SK-N-SH treated with all-trans-retinoic acid at 6 μM for 48 hours (cell line): ENCODE measurements around the gene RAET1G.
"Not testable (repeated sequence)": the region's sequence is repeated elsewhere in the genome, so short reads cannot be mapped to it uniquely, and the experiment has no call there.

Experiments
- ATAC-seq: fragments of 200-7000 bp; cut with Tn5 transposase; 3 replicates; pipeline ENCODE4 v1.9.1; 2020; ENCODE audit warnings: mild to moderate bottlenecking, moderate library complexity
- ARNTL ChIP-seq: fragments of 450-650 bp; formaldehyde crosslinking; IDR thresholded peaks from 2 replicates; pipeline ENCODE4 v1.5.0; 2020; ENCODE audit warnings: low read depth, mild to moderate bottlenecking, moderate library complexity, borderline replicate concordance
- BACH2 ChIP-seq: fragments of 250-450 bp; sonication (Bioruptor Pico); IDR thresholded peaks from 2 replicates; pipeline ENCODE4 v1.9.0; 2021; ENCODE audit warnings: mild to moderate bottlenecking, borderline replicate concordance
- CSDC2 ChIP-seq: fragments of 250-450 bp; sonication (Bioruptor Pico); IDR thresholded peaks from 2 replicates; pipeline ENCODE4 v1.5.0; 2020; ENCODE audit warnings: mild to moderate bottlenecking, moderate library complexity
- ESRRG ChIP-seq: fragments of 250-450 bp; sonication (Bioruptor Pico); IDR thresholded peaks from 2 replicates; pipeline ENCODE4 v1.6.1; 2021; ENCODE audit warnings: mild to moderate bottlenecking
- GLIS3 ChIP-seq: fragments of 250-450 bp; sonication (Bioruptor Pico); IDR thresholded peaks from 2 replicates; pipeline ENCODE4 v1.5.0; 2020; ENCODE audit warnings: mild to moderate bottlenecking, moderate library complexity
- ISL1 ChIP-seq: fragments of 250-450 bp; sonication (Bioruptor Pico); IDR thresholded peaks from 2 replicates; pipeline ENCODE4 v2.1.2; 2022; ENCODE audit warnings: mild to moderate bottlenecking, moderate library complexity
- OSR1 ChIP-seq: fragments of 250-450 bp; sonication (Bioruptor Pico); IDR thresholded peaks from 2 replicates; pipeline ENCODE4 v1.8.0; 2022; ENCODE audit warnings: moderate library complexity, mild to moderate bottlenecking, inconsistent platforms
- PPARA ChIP-seq: fragments of 250-450 bp; sonication (Bioruptor Pico); IDR thresholded peaks from 2 replicates; pipeline ENCODE4 v1.5.0; 2020; ENCODE audit warnings: mild to moderate bottlenecking, borderline replicate concordance
- RARB ChIP-seq: fragments of 250-450 bp; sonication (Bioruptor Pico); IDR thresholded peaks from 2 replicates; pipeline ENCODE4 v1.8.0; 2021; ENCODE audit warnings: mild to moderate bottlenecking, moderate library complexity
- SNAI2 ChIP-seq: fragments of 250-450 bp; sonication (Bioruptor Pico); IDR thresholded peaks from 2 replicates; pipeline ENCODE4 v1.5.0; 2020; ENCODE audit warnings: mild to moderate bottlenecking, moderate library complexity
- TCF4 ChIP-seq: fragments of 250-450 bp; sonication (Bioruptor Pico); IDR thresholded peaks from 2 replicates; pipeline ENCODE4 v1.8.0; 2021; ENCODE audit warnings: mild to moderate bottlenecking, moderate library complexity, borderline replicate concordance
- TOX ChIP-seq: fragments of 250-450 bp; sonication (Bioruptor Pico); IDR thresholded peaks from 2 replicates; pipeline ENCODE4 v1.8.0; 2021; ENCODE audit warnings: mild to moderate bottlenecking, moderate library complexity, borderline replicate concordance
- ZC3H10 ChIP-seq: fragments of 250-450 bp; sonication (Bioruptor Pico); IDR thresholded peaks from 2 replicates; pipeline ENCODE4 v1.5.1; 2021; ENCODE audit warnings: mild to moderate bottlenecking, moderate library complexity
- ZFP3 ChIP-seq: fragments of 250-450 bp; sonication (Bioruptor Pico); IDR thresholded peaks from 2 replicates; pipeline ENCODE4 v1.5.0; 2020; ENCODE audit warnings: mild to moderate bottlenecking, moderate library complexity
- ZFP30 ChIP-seq: fragments of 450-650 bp; formaldehyde crosslinking; IDR thresholded peaks from 2 replicates; pipeline ENCODE4 v1.5.0; 2022; ENCODE audit warnings: mild to moderate bottlenecking, moderate library complexity
- ZNF565 ChIP-seq: fragments of 450-650 bp; formaldehyde crosslinking; conservative IDR thresholded peaks from 2 replicates; pipeline ENCODE4 v1.5.0; 2020; ENCODE audit warnings: low read depth, mild to moderate bottlenecking, moderate library complexity
- ZNF70 ChIP-seq: fragments of 450-650 bp; formaldehyde crosslinking; IDR thresholded peaks from 2 replicates; pipeline ENCODE4 v1.5.0; 2020; ENCODE audit warnings: mild to moderate bottlenecking, moderate library complexity
- ZNF8 ChIP-seq: fragments of 450-650 bp; formaldehyde crosslinking; IDR thresholded peaks from 2 replicates; pipeline ENCODE4 v1.5.0; 2020; ENCODE audit warnings: mild to moderate bottlenecking, moderate library complexity
- TF ChIP-seq, protein P1 (sequence below): fragments of 250-450 bp; sonication (Bioruptor Pico); IDR thresholded peaks from 2 replicates; pipeline ENCODE4 v1.5.1; 2021; ENCODE audit warnings: mild to moderate bottlenecking, moderate library complexity
- TF ChIP-seq, protein P2 (sequence below): fragments of 250-450 bp; sonication (Bioruptor Pico); IDR thresholded peaks from 2 replicates; pipeline ENCODE4 v1.5.1; 2020; ENCODE audit warnings: low read depth, mild to moderate bottlenecking, moderate library complexity
- TF ChIP-seq, protein P3 (sequence below): fragments of 250-450 bp; sonication (Bioruptor Pico); IDR thresholded peaks from 2 replicates; pipeline ENCODE4 v1.8.0; 2021; ENCODE audit warnings: low read depth, mild to moderate bottlenecking, moderate library complexity, borderline replicate concordance

The RAET1G gene

DNA sequence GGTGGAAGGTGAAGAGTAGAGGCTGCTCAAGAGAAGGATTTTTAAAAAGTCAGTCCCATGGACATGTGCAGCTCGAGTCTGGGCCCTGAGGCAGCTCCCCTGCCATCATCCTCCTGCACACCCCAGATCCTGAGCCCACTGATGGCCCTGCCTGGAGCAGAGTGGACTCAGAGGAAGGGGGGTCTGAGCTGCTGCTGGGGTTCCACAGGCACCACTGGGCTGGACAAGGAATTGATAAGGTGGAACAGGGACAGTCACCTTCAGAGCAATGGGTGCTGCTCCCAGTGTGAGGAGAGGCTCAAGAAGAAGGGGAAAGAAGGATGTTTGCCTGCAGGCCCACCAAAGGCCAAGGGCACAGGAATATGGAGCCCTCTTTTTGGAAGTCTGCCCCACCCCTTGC is 25.1 kb upstream of the RAET1G start:
- ATAC-seq, result no peak
- no peak for TF ChIP-seq ZNF70 (CRISPR knock-in tag)
- TF ChIP-seq GLIS3 (CRISPR knock-in tag), result no peak
- TF ChIP-seq, protein P1, sequence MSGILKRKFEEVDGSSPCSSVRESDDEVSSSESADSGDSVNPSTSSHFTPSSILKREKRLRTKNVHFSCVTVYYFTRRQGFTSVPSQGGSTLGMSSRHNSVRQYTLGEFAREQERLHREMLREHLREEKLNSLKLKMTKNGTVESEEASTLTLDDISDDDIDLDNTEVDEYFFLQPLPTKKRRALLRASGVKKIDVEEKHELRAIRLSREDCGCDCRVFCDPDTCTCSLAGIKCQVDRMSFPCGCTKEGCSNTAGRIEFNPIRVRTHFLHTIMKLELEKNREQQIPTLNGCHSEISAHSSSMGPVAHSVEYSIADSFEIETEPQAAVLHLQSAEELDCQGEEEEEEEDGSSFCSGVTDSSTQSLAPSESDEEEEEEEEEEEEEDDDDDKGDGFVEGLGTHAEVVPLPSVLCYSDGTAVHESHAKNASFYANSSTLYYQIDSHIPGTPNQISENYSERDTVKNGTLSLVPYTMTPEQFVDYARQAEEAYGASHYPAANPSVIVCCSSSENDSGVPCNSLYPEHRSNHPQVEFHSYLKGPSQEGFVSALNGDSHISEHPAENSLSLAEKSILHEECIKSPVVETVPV, result no peak
- TF ChIP-seq, protein P2, sequence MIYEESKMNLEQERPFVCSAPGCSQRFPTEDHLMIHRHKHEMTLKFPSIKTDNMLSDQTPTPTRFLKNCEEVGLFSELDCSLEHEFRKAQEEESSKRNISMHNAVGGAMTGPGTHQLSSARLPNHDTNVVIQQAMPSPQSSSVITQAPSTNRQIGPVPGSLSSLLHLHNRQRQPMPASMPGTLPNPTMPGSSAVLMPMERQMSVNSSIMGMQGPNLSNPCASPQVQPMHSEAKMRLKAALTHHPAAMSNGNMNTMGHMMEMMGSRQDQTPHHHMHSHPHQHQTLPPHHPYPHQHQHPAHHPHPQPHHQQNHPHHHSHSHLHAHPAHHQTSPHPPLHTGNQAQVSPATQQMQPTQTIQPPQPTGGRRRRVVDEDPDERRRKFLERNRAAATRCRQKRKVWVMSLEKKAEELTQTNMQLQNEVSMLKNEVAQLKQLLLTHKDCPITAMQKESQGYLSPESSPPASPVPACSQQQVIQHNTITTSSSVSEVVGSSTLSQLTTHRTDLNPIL (CRISPR knock-in tag), result no peak
- TF ChIP-seq, protein P3, sequence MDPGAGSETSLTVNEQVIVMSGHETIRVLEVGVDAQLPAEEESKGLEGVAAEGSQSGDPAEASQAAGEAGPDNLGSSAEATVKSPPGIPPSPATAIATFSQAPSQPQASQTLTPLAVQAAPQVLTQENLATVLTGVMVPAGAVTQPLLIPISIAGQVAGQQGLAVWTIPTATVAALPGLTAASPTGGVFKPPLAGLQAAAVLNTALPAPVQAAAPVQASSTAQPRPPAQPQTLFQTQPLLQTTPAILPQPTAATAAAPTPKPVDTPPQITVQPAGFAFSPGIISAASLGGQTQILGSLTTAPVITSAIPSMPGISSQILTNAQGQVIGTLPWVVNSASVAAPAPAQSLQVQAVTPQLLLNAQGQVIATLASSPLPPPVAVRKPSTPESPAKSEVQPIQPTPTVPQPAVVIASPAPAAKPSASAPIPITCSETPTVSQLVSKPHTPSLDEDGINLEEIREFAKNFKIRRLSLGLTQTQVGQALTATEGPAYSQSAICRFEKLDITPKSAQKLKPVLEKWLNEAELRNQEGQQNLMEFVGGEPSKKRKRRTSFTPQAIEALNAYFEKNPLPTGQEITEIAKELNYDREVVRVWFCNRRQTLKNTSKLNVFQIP (CRISPR knock-in tag), result no peak
- TF ChIP-seq OSR1 (CRISPR knock-in tag), result no peak
- no peak for TF ChIP-seq PPARA (CRISPR knock-in tag)
- TF ChIP-seq CSDC2, result no peak
- no peak for TF ChIP-seq ZNF565 (CRISPR knock-in tag)
- no peak for TF ChIP-seq TOX (CRISPR knock-in tag)
- no peak for TF ChIP-seq ESRRG (CRISPR knock-in tag)
- TF ChIP-seq ZFP30, result no peak
- no peak for TF ChIP-seq RARB (CRISPR knock-in tag)
- TF ChIP-seq SNAI2, result no peak
- no peak for TF ChIP-seq BACH2 (CRISPR knock-in tag)
- no peak for TF ChIP-seq TCF4 (CRISPR knock-in tag)

DNA sequence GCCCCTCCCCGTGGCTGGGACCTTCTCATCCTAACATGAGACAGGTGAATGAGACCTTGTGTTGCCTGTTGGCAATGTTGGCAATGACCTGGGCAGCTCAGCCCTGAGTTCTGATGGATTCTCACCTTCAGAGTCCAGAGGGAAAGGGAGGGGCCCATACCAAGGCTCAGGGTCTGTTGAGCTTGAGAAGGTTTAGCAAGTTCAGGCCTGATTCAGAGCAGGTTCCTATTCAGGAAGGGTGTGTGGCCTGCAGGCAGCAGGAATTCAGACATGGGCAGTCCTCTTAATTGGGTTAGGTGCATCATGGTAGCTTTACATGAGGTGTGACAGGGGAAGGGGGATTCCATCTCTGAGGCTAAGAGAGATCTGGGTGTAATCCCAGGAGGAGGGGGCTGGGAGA is 24.6 kb upstream of the RAET1G start:
- not testable (repeated sequence) for ATAC-seq

DNA sequence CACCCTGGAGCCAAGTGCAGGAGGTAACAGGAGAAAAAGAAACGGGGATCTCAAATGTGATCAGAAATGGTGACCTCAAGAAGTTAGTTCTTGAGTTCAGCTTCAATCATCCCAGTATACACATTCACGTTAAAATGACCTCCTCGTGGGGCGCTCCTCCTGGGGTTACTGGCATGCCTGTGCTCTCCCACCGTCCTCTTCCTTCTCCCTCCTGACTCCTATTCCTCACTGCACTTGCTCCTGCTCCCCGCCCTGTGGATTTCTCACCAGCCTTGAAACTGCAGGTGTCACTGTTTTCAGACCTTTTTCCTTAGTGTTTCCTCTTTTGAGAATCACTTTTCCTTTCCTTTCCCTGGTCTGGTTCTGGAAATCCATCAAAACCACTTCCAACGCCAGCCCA is 23.7 kb upstream of the RAET1G start:
- not testable (repeated sequence) for ATAC-seq

DNA sequence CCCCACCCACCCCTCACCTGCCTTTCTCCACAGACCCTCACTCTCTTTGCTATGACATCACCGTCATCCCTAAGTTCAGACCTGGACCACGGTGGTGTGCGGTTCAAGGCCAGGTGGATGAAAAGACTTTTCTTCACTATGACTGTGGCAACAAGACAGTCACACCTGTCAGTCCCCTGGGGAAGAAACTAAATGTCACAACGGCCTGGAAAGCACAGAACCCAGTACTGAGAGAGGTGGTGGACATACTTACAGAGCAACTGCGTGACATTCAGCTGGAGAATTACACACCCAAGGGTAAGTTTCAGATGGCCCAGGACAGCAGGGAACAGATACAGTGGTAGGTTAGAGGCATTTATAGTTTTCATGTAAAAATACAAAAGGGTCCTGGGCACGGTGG is 22.4 kb upstream of the RAET1G start:
- ATAC-seq, result not testable (repeated sequence)

DNA sequence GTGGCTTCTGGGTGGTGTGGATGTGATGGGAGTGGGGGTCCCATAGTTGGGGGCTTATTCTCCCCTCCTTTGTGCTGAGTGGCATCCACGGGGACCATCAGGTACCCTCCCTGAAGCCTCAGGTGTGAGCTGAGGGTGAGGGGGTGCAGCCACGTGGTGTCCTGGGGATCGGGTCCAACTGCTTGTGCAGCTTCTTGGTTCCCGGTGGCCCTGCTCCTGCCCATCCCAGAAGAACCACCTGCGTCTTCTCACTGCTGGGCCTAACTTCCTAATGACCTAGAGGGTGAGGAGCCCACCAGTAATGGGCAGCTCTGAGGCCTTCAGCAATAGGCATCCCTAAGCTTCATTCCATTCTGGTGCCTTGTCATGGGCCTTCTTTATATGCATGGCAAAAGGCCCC is 20.4 kb upstream of the RAET1G start:
- ATAC-seq, result not testable (repeated sequence)

DNA sequence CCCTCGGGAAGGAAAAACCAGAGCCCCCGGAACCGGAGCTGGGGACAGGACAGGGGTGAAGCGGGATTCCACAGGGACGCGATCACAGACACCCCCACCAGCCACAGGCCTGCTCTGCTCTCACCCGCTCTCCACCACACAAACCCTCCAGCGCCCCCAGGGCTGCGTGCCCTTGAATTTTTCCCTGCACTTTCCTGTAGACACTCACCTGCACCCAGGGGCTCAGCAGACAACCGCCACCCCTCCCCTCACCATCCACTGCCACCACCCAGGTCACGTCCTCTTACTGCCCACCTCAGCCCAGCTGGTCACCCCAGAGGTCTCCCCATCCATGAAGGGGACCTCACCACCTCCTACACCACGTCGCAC is 19.5 kb upstream of the RAET1G start:
- no peak for TF ChIP-seq ZC3H10 (CRISPR knock-in tag)
- TF ChIP-seq ZNF565 (CRISPR knock-in tag), result no peak
- no peak for TF ChIP-seq ZNF8 (CRISPR knock-in tag)
- TF ChIP-seq ZFP3, result no peak
- ATAC-seq, result peak; percentile 14

DNA sequence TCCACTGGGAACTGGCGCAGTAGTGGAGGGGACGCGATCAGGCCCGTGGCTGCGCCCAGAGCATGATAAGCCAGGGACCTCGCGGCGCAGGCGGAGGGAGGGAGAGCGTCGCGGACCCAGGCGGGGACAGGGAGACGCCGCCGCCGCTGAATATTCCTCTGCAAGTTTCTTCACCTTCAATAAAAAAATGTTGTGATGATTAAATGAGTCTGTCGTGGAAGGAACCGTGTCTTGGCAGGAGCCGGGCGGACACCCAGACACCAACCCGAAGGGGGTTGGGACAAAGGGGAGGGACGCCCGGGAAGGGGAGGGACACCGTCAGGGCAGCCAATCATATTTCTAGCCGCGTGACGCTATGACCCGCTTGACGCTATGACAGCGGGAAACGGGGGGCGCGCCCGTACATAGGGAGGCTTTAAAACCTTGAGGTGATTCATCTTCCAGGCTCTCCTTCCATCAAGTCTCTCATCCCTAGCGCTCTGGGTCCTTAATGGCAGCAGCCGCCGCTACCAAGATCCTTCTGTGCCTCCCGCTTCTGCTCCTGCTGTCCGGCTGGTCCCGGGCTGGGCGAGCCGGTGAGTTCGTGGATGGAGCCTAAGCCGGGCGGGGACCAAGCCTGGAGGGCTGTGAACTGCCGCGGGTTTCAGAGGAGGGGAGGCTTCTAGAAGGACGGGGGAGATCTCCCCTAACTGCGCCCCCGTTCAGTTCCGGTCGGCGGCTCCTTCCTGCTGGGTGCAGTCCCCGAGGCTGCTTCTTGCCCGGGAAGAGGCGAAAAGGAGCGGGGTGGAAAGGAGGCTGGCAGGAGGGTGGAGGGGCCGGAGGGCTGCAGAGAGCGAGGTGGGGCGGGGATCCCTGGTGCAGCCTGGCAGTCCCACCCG is 18.9 kb upstream of the RAET1G start, which contains the start of gene ULBP2:
ULBP2 (plus strand) TSS at position 432 of the 878 bp plus-strand sequence; CDS start at position 491, 59 bp downstream.
- TF ChIP-seq, protein P1, result no peak
- TF ChIP-seq OSR1 (CRISPR knock-in tag) (no peak), ZFP30 (no peak), ISL1 (CRISPR knock-in tag) (no peak), RARB (CRISPR knock-in tag) (no peak), ZFP3 (no peak), PPARA (CRISPR knock-in tag) (no peak), ZNF8 (CRISPR knock-in tag) (no peak), ZC3H10 (CRISPR knock-in tag) (no peak), GLIS3 (CRISPR knock-in tag) (no peak), ZNF565 (CRISPR knock-in tag) (no peak), BACH2 (CRISPR knock-in tag) (no peak), ARNTL (CRISPR knock-in tag) (no peak), TOX (CRISPR knock-in tag) (no peak), SNAI2 (no peak), ZNF70 (CRISPR knock-in tag) (no peak)
- TF ChIP-seq, protein P3 (CRISPR knock-in tag), result no peak
- TF ChIP-seq, protein P2 (CRISPR knock-in tag), result no peak
- ATAC-seq, result peak; percentile 89
